Thyroid gland (tissue), 4 donors: ENCODE results near the gene GPN3. TPM values are rescaled to one million over a fixed set of nuclear protein-coding genes. Genes with fewer than 3 reads are reported as not detected.
"Not testable (repeated sequence)": the region's sequence is repeated elsewhere in the genome, so short reads cannot be mapped to it uniquely, and the experiment has no call there.

Experiments used
- DNase-seq, 2 donors: peaks; one replicate each; pipeline ENCODE4 v3.0.0-alpha.2; 2019
- H3K27ac ChIP-seq, 3 donors: fragments of 200-600 bp; sonication (generic); 1 replicate in 2 of 3; 2 replicates in 1 of 3; pipeline ENCODE4 v1.5.1; 2016 to 2019; ENCODE audit warnings: mild to moderate bottlenecking in 1 of 3, moderate library complexity in 1 of 3
- H3K27me3 ChIP-seq: fragments of 200-600 bp; sonication (generic); one replicate; pipeline ENCODE4 v1.5.1; 2019
- H3K36me3 ChIP-seq, 2 donors: fragments of 200-600 bp; sonication (generic); one replicate each; pipeline ENCODE4 v1.5.1; 2016 to 2019
- H3K4me1 ChIP-seq, 2 donors: fragments of 200-600 bp; sonication (generic); one replicate each; pipeline ENCODE4 v1.5.1; 2017 to 2019
- H3K4me3 ChIP-seq, 3 donors: fragments of 200-600 bp; sonication (generic); replicated peaks in 1 of 3; 1 replicate in 2 of 3; 2 replicates in 1 of 3; pipeline ENCODE4 v1.5.1; 2016; ENCODE audit warnings: mild to moderate bottlenecking in 1 of 3
- H3K9me3 ChIP-seq: fragments of 200-600 bp; sonication (generic); one replicate; pipeline ENCODE4 v1.5.1; 2017
- CTCF ChIP-seq, 6 experiments: fragments of 200-600 bp in 3 of 6; fragments of 450-650 bp in 3 of 6; sonication (generic) in 3 of 6; IDR thresholded peaks; one replicate each; pipeline ENCODE4 v1.5.1; 2016 to 2019; ENCODE audit warnings: antibody characterized with exemption in 6 of 6, mild to moderate bottlenecking in 2 of 6, inconsistent platforms in 1 of 6, moderate library complexity in 1 of 6
- POLR2A ChIP-seq, 2 donors: fragments of 450-650 bp; IDR thresholded peaks; one replicate each; pipeline ENCODE4 v1.6.1; 2017; ENCODE audit warnings: antibody characterized with exemption in 2 of 2, mild to moderate bottlenecking in 2 of 2, moderate library complexity in 1 of 2
- WGBS, 2 donors: methylation state at CpG; one replicate each; pipeline ENCODE4 v1.1.5; 2017; 5-methylcytosine and 5-hydroxymethylcytosine counted together
- intact Hi-C: fragments of 100-400 bp; cut with DNase I; formaldehyde crosslinking; loops from one replicate; pipeline ENCODE4 v1.15.1; 2023
- total RNA-seq, 4 donors: library from RNA; depleted of rRNA; stranded (reverse); fragments of >200 nt; gene quantifications; one replicate each; pipeline ENCODE4 v1.2.3, GENCODE V29; 2016

The GPN3 gene
- total RNA-seq, 4 donors from 2014 or later = 17.1 to 23.6 (median 17.9) TPM

DNA sequence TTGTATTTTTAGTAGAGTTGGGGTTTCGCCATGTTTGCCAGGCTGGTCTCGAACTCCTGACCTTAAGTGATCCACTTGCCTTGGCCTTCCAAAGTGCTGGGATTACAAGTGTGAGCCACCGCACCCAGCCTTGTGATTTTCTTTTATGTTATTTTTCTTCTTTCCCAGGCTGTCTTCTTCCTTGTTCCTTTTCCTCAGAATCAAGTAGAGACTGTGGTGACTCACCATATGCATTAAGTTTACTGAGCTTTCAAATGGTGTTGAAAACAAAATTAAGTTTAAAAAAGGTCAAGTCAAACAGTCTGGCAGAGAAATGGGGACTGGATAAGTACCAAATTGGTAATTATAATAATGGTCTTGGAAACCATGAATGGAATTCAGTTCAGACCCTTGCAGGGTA, 23.6 kb downstream of the GPN3 start:
- Histone ChIP-seq H3K9me3 (no peaks in the 10 kb centered on the region), H3K4me3 (no peak overlapping the region), H3K4me1 (peaks cover 7 to 12% of the 10 kb centered on the region in 2 donors), H3K27ac (no peak overlapping the region), H3K27me3 (no peaks in the 10 kb centered on the region), H3K36me3 (peaks cover 27 to 38% of the 10 kb centered on the region in 2 donors)
- intact Hi-C loops = no loop called here
- no peak for DNase-seq
- 94 to 96% methylated on average over 3 of the region's 3 CpGs for WGBS, 2 donors
- TF ChIP-seq CTCF (IDR thresholded peaks at IDR 0.05) (no peak), POLR2A (IDR thresholded peaks at IDR 0.05) (no peak)

DNA sequence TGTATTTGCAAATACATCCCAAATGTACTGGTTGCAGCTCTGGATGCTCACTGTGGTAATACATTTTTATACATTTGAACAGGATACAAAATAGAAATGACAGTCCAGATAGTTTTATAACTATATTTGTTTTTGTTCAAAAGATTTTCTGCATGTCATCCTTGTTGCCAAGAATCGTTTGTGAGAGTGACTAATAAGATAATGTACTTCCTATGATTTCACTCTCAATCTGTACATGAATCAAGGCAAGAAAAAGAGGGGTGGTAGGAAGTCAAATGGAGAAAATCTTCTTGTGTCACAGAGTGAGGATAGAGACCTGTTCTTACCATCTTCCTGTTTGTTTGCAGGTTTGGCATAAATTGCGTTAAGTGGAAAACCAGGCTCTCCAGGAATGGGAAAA, 31.8 kb downstream of the GPN3 start:
- Histone ChIP-seq H3K27ac (no peak overlapping the region), H3K4me3 (no peak overlapping the region), H3K27me3 (no peaks in the 10 kb centered on the region), H3K4me1 (no peaks in the 10 kb centered on the region), H3K9me3 (no peaks in the 10 kb centered on the region), H3K36me3 (peaks cover 49 to 50% of the 10 kb centered on the region in 2 donors)
- TF ChIP-seq POLR2A (IDR thresholded peaks at IDR 0.05) (no peak), CTCF (IDR thresholded peaks at IDR 0.05) (no peak)
- DNase-seq = no peak
- WGBS, 2 donors = 66 to 69% methylated on average over 2 of the region's 2 CpGs
- intact Hi-C loops = no loop called here

DNA sequence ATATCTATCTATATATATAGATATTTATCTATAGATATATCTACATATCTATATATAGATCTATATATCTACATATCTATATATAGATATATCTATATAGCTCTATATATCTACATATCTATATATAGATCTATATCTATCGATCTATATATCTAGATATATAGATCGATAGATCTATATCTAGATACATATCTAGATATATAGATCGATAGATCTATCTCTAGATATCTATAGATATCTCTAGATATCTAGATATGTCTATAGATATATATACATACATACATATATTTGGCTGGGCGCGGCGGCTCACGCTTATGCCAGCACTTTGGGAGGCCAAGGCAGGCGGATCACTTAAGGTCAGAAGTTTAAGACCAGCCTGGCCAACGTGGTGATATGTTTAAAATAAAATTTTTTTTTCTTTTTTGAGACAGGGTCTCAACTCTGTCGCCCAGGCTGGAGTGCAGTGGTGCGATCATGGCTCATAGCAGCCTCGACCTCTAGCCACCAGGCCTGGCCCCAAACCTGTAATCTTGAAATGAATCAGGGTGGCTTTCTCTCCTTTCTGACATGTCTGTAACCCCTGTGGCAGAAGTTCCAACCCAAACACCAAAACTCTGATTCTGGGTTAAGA, 36.0 kb downstream of the GPN3 start:
- no peak for DNase-seq
- H3K27ac ChIP-seq = no peak overlapping the region
- H3K9me3 ChIP-seq = no peaks in the 10 kb centered on the region
- WGBS, 2 donors = 90 to 91% methylated on average over 12 of the region's 12 CpGs
- intact Hi-C loops = loop anchor here (5.0 kb wide), 1 partner anchor 330 kb away; no protein-coding TSS in a partner anchor
- peaks cover 22 to 26% of the 10 kb centered on the region in 2 donors for H3K36me3 ChIP-seq
- TF ChIP-seq CTCF (IDR thresholded peaks at IDR 0.05) (no peak), POLR2A (IDR thresholded peaks at IDR 0.05) (no peak)
- no peaks in the 10 kb centered on the region for H3K4me1 ChIP-seq
- H3K4me3 ChIP-seq = peak overlapping the region in 1 of 3 donors; percentile 32
- H3K27me3 ChIP-seq = no peaks in the 10 kb centered on the region

DNA sequence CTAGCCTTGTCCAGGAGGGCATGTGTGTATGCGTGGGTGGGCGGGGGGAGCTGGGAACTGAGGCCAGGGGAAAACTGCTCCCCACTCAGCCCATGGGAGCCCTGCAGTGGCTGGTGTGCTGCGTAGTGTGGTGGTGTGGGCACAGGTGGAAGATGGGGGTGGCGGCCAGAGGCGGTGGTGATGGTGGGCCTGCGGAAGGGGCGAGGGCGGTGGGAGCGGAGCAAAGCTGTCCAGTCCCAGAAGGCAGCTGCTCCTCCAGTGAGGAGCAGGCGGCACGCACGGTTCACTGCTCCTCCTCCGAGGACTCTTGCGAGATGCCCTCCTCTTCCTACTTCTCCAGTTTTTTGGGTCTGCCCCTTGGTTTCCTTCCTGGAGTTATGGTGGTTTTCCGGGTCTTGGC, 38.4 kb downstream of the GPN3 start:
- H3K27ac ChIP-seq, H3K36me3 ChIP-seq, H3K9me3 ChIP-seq, H3K4me1 ChIP-seq, H3K27me3 ChIP-seq, H3K4me3 ChIP-seq, DNase-seq: not testable (repeated sequence)
- 87 to 89% methylated on average over 15 of the region's 15 CpGs for WGBS, 2 donors
- intact Hi-C loops = loop anchor here (5.0 kb wide), 1 partner anchor 327 kb away; no protein-coding TSS in a partner anchor

GRCh38 chr12:110426406-110426805, 41.7 kb downstream of the GPN3 start:
- no peak for TF ChIP-seq POLR2A (IDR thresholded peaks at IDR 0.05)
- TF ChIP-seq CTCF (IDR thresholded peaks at IDR 0.05) = no peak
- no peak overlapping the region for H3K27ac ChIP-seq
- WGBS, 2 donors = 57 to 61% methylated on average over 3 of the region's 3 CpGs

More at GRCh38 chr12:110426406-110426805, 41.7 kb downstream of the GPN3 start:
- H3K4me1 ChIP-seq = no peaks in the 10 kb centered on the region
- no peaks in the 10 kb centered on the region for H3K9me3 ChIP-seq
- no peak overlapping the region for H3K4me3 ChIP-seq
- no peaks in the 10 kb centered on the region for H3K27me3 ChIP-seq
- intact Hi-C loops = no loop called here
- no peaks in the 10 kb centered on the region for H3K36me3 ChIP-seq
- DNase-seq = no peak
